Gastroesophageal sphincter (tissue), 3 donors: ENCODE results near the gene PRR15L.

Experiments used
- EP300 ChIP-seq: sonication (generic); formaldehyde crosslinking; IDR thresholded peaks from one replicate; pipeline ENCODE4 v1.6.1; 2017; ENCODE audit warnings: antibody characterized with exemption, mild to moderate bottlenecking
- POLR2A ChIP-seq, 2 donors: fragments of 450-650 bp; IDR thresholded peaks; one replicate each; pipeline ENCODE4 v1.6.1; 2017; ENCODE audit warnings: antibody characterized with exemption in 2 of 2, mild to moderate bottlenecking in 2 of 2, moderate library complexity in 1 of 2
- POLR2AphosphoS5 ChIP-seq: sonication (generic); formaldehyde crosslinking; IDR thresholded peaks from one replicate; pipeline ENCODE4 v1.6.1; 2017; ENCODE audit warnings: antibody characterized with exemption
- TF ChIP-seq, protein P1 (sequence below), 4 experiments: fragments of 200-600 bp in 2 of 4; fragments of 450-650 bp in 2 of 4; sonication (generic) in 1 of 4; IDR thresholded peaks; one replicate each; pipeline ENCODE4 v1.5.1; 2017 to 2019; ENCODE audit warnings: antibody characterized with exemption in 4 of 4, mild to moderate bottlenecking in 2 of 4, moderate library complexity in 2 of 4

DNA sequence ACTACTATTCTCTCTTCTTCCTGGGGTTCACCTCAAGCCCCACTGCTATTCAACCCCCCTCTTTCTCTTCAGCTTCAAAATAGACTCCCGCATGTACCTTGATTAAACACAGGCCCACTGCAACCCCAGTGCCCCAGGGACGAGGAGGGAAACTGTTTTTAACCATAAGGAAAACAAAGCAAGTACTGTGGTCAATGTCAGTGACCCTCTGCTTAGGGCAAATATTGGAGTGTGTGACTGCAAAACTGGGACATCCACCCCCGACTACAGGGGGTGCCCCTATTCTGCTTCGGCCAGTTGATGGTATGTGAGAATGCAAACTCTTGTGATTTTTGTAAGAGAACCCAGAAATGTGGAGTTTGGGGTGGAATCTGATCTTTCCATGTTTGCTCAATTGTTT is 25.8 kb downstream of the PRR15L start:
- TF ChIP-seq, protein P1, sequence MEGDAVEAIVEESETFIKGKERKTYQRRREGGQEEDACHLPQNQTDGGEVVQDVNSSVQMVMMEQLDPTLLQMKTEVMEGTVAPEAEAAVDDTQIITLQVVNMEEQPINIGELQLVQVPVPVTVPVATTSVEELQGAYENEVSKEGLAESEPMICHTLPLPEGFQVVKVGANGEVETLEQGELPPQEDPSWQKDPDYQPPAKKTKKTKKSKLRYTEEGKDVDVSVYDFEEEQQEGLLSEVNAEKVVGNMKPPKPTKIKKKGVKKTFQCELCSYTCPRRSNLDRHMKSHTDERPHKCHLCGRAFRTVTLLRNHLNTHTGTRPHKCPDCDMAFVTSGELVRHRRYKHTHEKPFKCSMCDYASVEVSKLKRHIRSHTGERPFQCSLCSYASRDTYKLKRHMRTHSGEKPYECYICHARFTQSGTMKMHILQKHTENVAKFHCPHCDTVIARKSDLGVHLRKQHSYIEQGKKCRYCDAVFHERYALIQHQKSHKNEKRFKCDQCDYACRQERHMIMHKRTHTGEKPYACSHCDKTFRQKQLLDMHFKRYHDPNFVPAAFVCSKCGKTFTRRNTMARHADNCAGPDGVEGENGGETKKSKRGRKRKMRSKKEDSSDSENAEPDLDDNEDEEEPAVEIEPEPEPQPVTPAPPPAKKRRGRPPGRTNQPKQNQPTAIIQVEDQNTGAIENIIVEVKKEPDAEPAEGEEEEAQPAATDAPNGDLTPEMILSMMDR (IDR thresholded peaks at IDR 0.05) = no peak
- TF ChIP-seq POLR2AphosphoS5 = no peak
- TF ChIP-seq POLR2A (IDR thresholded peaks at IDR 0.05) = no peak
- TF ChIP-seq EP300 = no peak
